GM12878 (cell line): ENCODE measurements around the gene GLIPR2. TPM values are rescaled to one million over a fixed set of nuclear protein-coding genes. Genes with fewer than 3 reads are reported as not detected.

ENCODE experiments used
- CUX1 ChIP-seq: IDR thresholded peaks from 2 replicates; pipeline ENCODE4 v1.6.1; 2012; ENCODE audit warnings: improper control_type of control experiment, low read depth, low read length; ENCODE audit not compliant: insufficient replicate concordance
- GATAD2B ChIP-seq: fragments of 450-650 bp; conservative IDR thresholded peaks from 2 replicates; pipeline ENCODE4 v1.6.1; 2017; ENCODE audit warnings: low read depth, mild to moderate bottlenecking, moderate library complexity
- POLR2AphosphoS2 ChIP-seq: IDR thresholded peaks from 2 replicates; pipeline ENCODE4 v1.6.1; 2011; ENCODE audit warnings: low read depth, mild to moderate bottlenecking, low read length, improper control_type of control experiment, moderate library complexity
- RELB ChIP-seq: fragments of 450-650 bp; IDR thresholded peaks from 2 replicates; pipeline ENCODE4 v1.6.1; 2017; ENCODE audit warnings: low read depth, mild to moderate bottlenecking, moderate library complexity
- TCF12 ChIP-seq: IDR thresholded peaks from 2 replicates; pipeline ENCODE4 v1.6.1; 2011; ENCODE audit warnings: low read depth, mild to moderate bottlenecking, low read length
- ZSCAN29 ChIP-seq: fragments of 450-650 bp; IDR thresholded peaks from 2 replicates; pipeline ENCODE4 v1.6.1; 2017; ENCODE audit warnings: mild to moderate bottlenecking, moderate library complexity
- polyA plus RNA-seq, 11 experiments: library from polyadenylated mRNA; depleted of rRNA in 4 of 11; unstranded in 6 of 11; stranded (reverse) in 5 of 11; fragments of >200 nt; fragmentation: Nextera tagmentation in 4 of 11; fragmentation: Illumina TruSeq in 1 of 11; extraction: Ambion mirVana in 4 of 11; extraction: Trizol in 1 of 11; gene quantifications; 1 replicate in 1 of 11; 2 replicates in 10 of 11; pipeline versions ENCODE4 v1.2.1 to v1.2.3, GENCODE V29; 2011 to 2016; ENCODE audit warnings: inconsistent platforms in 2 of 11, missing spikeins in 2 of 11, low read depth in 1 of 11
- total RNA-seq, 4 experiments: library from RNA; depleted of rRNA in 3 of 4; stranded (reverse); fragments of >200 nt in 3 of 4; fragmentation: Illumina TruSeq in 1 of 4; extraction: Trizol in 1 of 4; gene quantifications; 2 replicates each; pipeline versions ENCODE4 v1.2.1 to v1.2.3, GENCODE V29; 2013 to 2021

The GLIPR2 gene
- total and polyA plus RNA-seq, 10 of the 15 experiments (the other 5 are each of a cell fraction or from before 2014, with no cell fraction given) = 0.41 to 3.5 (median 2.2) TPM

- no peak for TF ChIP-seq RELB
- no peak for TF ChIP-seq GATAD2B
- no peak for TF ChIP-seq ZSCAN29
- no peak for TF ChIP-seq POLR2AphosphoS2
- TF ChIP-seq CUX1 = no peak
- TF ChIP-seq TCF12 = no peak
These were observed 19.9 kb upstream of the GLIPR2 start (continued) for GRCh38 chr9:36116593-36116992.
